GM10847 (cell line): ENCODE data around the gene MRPL9.

Experiments used
- POLR2A ChIP-seq: IDR thresholded peaks from 2 replicates; pipeline ENCODE4 v1.6.1; 2011; ENCODE audit not compliant: insufficient read length; ENCODE audit errors: extremely low read depth

Gene MRPL9

GRCh38 chr1:151762941-151763921, at the start of gene MRPL9:
Gene MRPL9 (minus strand): TSS chr1:151763496. CDS start chr1:151763479, 17 bp downstream.
- peak; percentile 69 for TF ChIP-seq POLR2A

DNA sequence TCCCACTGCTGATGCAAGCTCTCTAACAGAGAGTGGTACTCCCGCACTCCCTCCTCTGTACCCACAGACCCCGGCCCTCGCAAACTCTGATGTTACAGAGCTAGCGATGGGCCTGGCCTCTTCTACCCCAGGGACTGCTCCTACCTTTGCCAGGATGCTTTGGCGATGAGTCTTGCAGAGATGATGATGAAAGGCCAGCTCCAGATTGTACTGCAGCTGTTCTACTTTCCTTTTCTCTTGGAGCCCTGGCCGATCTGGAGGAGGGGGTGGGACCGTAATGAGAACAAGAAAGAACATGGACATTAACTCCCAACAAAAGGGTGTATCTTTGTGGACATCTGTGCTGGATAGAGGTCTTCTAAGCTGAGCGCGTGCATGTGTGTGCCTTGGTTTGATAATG, 47.9 kb upstream of the MRPL9 start:
- no peak for TF ChIP-seq POLR2A

DNA sequence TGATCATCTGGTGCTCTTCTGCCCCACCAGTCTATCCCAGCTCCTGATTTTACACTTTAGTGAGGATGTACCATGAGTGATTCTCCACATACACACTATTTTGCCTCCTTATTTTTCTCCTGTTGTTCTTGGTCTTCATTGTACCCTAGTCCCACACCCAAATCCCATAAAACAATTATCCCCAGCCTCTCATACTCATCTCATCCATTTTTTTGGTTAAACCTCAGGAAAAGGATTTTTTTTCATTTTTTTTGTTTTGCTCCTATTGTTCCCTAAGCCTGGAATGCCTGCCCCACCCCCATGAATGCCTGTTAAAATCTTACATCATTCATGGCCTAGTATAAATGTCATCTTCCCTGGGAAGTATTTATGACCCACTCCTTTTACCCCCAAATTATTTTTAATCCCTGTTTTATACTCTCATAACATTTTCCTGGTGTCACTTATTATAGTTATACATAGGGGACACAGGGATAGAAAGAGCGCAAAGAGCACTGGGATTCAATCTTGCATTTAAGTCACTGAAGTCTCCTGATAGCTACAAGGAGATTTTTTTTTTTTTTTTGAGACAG, 46.8 kb upstream of the MRPL9 start:
- no peak for TF ChIP-seq POLR2A

GRCh38 chr1:151809290-151809984, 46.1 kb upstream of the MRPL9 start:
- TF ChIP-seq POLR2A = no peak

- TF ChIP-seq POLR2A = no peak
These were observed 44.5 kb upstream of the MRPL9 start for GRCh38 chr1:151807766-151808165.

DNA sequence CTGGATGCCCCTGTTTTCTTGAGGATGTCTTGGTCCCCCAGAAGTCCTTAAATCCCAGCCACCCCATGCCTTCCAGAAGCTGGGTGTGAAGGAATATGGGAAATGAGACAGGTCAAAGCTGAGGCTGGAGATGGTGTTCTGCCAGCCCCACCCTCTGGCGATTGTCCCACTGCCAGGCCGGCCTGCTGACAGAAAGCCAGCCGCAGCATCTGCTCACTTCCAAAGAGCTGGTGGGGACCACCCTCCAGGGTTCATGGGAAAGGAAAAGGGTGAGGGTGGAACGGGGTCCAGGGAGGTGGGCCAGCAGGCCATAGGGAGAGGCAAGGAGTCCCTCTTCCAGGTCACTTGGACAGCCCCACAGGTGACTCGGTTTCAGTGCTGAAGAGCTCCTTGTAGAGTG, 43.8 kb upstream of the MRPL9 start:
- no peak for TF ChIP-seq POLR2A

GRCh38 chr1:151806170-151806569, 42.9 kb upstream of the MRPL9 start:
- no peak for TF ChIP-seq POLR2A

GRCh38 chr1:151805066-151805820, 41.9 kb upstream of the MRPL9 start, which contains the start of gene LINGO4:
Gene LINGO4 (minus strand): TSS chr1:151805419. CDS start chr1:151802704, 2,715 bp downstream.
- TF ChIP-seq POLR2A = no peak

- TF ChIP-seq POLR2A = no peak
These were observed 40.6 kb upstream of the MRPL9 start for GRCh38 chr1:151803915-151804314.

- no peak for TF ChIP-seq POLR2A
These were observed 39.9 kb upstream of the MRPL9 start for GRCh38 chr1:151803164-151803563.

DNA sequence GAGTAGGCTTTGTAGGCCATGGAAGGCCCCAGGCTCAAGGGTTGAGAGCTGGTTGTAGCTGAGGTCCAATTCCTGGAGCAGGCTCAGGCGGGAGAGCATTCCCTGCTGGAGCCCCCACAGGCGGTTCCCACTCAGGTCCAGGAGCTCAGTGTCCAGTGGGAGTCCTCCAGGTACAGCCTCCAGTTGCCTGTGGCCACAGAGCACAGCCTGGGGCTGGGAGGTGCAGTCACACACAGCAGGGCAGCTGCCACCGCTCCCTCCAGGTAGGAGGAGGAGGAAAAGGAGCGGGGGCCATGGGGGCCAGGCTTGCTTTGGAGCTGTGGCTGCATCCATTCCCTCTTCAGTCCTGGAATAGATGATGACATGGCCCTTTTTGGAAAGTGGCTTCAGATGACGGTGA, 39.1 kb upstream of the MRPL9 start:
- no peak for TF ChIP-seq POLR2A

GRCh38 chr1:151801846-151802245, 38.5 kb upstream of the MRPL9 start:
- no peak for TF ChIP-seq POLR2A

GRCh38 chr1:151801310-151801820, 38.1 kb upstream of the MRPL9 start:
- TF ChIP-seq POLR2A = no peak

DNA sequence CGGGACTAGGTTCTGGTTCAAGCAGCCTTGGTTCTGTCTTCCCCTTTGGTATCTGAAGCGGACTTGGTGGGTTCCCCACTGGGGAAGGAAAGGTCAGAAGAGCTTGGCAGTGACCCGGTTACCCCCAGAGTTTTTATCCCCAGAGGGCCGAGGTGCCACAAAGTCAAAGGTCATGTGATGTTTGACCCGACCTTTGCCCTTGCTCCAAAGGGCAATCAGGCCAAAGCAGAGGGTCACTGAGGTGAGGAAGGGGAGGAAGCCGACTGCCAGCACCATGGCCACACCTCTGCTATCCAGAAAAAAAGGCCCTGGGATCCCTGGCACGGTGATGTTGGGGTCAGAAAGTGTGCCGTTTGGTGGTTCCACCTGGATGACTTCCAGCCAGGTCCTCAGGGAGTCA, 37.5 kb upstream of the MRPL9 start:
- TF ChIP-seq POLR2A = no peak
